Measurements from ENCODE around the gene RASAL2.

DNA sequence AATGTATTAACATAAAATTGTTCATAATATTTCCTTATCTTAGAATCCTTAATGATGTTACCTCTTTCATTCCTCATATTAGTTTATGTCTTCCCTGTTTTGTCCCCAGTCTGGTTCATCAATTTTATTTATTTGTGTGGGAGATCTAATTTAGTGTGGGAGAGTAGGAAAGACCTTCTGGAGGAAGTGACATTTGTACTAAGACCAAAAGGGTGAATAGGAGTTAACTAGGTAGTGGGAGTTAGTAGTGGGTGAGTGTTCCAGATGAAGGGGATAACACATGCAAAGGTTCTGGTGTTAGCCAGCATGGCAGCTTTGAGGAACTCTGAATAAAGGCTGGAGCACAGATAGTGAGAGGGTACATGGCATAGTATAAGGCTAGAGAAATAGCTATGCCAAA lies 21.4 kb downstream of the RASAL2 start:
- TF ChIP-seq POLR2AphosphoS5 (IDR thresholded peaks at IDR 0.05; ENCODE audit: low read depth, low read length) (no peak), TAF1 (IDR thresholded peaks at IDR 0.05; ENCODE audit: borderline replicate concordance, low read depth, low read length) (no peak), POLR2A (IDR thresholded peaks at IDR 0.05; ENCODE audit: low read depth, low read length) (no peak)

All from GM12892 (cell line).